GM18858 (cell line): ENCODE measurements around the gene EBLN1.
A peak's percentile ranks its signal among the peaks of the same experiment; 100 is the strongest.

Experiments used
- ATAC-seq: cut with Tn5 transposase; IDR thresholded peaks from one replicate; pipeline ENCODE4 v1.9.1; 2021; ENCODE audit not compliant: unreplicated experiment

The EBLN1 gene

DNA sequence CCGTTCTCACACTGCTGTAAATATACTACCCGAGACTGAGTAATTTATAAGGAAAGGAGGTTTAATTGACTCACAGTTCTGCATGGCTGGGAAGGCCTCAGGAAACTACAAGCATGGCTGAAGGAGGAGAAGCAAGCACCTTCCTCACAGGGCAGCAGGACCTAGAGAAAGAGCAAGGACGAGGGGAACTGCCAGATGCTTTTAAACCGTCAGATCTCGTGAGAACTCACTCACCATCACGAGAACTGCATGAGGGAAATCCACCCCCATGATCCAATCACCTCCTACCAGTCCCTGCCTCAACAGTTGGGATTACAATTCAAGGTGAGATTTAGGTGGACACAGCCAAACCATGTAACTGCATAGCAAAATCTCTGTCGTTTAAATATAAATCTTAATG is at the start of gene EBLN1:
TSS of gene EBLN1 (minus strand) at position 174 of the 400 bp plus-strand sequence. CDS start 8,032 bp downstream, outside the sequence.
- no peak for ATAC-seq

DNA sequence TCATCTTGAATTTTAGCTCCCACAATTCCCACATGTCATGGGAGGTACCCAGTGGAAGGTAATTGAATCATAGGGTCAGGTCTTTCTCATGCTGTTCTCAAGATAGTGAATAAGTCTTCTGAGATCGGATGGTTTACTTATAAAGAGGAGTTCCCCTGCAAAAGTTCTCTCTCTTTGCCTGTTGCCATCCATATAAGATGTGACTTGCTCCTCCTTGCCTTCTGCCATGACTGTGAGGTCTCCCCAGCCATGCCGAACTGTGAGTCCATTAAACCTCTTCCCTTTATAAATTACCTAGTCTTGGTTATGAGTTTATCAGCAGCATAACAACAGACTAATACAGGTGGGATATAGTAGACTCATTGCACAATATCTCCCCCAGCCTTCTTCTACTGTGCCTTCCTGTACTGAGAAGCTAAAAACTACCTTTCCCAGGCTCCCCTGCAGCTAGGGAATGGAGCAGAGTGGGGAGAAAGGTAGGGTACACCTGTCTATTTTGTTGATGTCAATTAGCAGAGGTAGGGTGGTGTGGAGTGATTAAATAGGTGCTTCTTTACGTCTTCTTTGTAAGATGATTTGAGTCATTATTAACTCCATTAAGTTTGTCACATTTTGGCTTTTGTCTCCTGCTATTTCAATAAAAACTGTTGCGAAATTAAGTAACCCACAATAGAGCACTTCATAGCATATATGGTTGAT is 48.2 kb upstream of the EBLN1 start:
- ATAC-seq, result no peak

DNA sequence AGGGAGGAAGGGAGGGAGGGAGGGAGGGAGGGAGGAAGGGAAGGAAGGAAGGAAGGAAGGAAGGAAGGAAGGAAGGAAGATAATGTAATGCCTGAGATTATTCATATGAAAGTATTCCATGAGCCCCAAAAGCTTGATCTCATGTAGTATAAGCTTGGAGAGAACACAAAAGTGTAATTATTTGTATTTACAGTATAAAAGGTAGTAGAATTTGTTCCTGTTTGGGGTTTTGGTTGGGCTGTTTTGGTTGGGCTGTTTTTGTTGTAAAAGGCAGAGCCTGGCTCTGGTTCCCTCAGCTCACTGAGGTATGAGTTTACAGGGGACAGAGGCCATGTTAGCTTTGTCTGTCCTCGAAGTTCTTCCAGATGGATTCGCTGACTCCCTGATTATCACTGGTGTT is 45.3 kb upstream of the EBLN1 start:
- ATAC-seq, result no peak

DNA sequence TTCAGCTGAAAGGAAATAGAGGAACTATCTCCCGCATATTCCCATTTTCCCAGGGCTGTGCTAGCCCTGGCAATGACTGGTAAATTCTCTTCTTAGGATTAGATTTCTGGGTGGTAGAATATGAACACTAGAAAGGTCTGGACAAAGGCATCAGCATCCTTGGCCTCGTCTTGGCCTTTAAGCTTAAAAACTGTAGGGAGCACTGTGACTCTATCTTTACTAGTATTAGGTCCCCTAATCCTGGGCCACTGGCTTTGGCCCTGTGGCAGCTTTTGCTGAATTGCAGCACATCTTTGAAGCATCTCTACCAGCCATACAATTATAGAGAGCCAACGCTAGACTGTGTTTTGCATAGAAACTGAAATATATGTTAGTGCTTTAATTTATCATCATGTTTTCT is 41.5 kb upstream of the EBLN1 start:
- ATAC-seq, result no peak

DNA sequence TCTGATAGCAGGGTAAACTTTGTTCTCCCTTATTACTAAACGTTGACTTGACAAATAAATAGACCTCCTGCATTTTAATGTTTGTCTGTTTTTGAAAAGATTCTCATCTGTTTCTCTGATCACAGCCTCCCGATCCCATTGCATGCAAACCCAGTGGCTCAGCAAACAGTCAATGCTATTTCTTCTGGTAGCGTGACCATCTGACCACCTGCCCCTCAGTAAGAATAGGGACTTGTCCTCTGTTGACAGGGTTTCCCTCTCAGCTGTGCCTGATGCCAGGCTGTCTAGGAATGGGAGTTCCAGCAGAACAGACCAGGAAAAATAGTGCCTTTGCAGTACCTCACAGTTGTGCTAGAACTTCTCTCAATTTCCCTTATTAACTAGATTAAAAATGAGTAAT is 40.7 kb upstream of the EBLN1 start:
- ATAC-seq, result no peak

DNA sequence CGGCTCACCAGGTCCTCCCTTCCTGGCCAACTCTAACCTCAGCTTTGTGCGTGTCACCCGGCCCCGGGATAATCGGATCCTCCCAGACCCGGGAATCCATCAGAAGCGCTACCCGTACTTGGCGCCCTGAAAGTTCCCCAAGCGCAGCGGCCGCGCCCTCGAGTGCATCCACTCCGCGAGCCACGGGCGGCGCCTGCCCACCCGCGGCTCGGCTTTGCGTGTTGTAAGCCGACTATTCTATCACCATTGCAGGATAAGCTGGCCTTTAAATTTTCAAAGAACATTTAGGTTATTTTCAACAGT is 35.7 kb upstream of the EBLN1 start:
- ATAC-seq, result no peak

DNA sequence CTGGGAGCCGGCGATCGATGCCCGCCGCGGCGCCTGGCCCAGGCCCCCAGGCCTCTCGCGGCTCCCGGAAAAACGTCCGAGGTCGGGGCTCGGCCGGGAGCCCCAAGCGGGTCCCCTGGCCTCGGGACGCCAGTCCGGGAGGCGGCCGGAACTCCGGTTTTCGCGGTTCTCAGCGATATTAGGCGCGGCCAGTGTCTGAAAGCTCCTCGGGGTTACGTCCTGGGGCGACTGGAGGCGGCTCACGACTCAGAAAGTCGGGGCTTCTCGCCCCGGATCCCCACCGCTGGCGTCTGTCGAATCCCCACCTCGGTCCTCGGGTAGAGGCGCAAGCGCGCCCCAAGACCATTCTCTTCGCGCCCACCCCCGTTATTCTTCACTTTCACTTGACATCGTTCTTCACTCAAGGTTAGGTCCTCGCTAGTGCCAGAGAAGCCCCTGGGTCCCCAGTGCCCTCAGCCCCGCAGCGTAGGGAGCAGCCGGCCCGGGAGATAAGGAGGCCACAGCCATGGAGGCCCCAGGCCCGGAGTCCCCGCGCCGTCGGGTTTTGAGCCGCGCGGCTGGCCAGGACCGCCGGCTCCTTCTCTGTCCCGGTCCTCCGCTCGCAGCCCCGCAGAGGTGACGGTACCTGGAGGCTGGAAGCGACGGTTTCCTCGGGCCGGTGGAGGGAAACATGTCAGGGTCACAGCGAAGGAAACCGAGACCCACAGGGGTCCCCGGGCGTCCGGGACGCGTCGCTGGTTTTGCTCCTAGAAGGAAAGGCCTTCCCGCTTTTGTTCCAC is 35.2 kb upstream of the EBLN1 start:
- ATAC-seq, result peak; percentile 36

DNA sequence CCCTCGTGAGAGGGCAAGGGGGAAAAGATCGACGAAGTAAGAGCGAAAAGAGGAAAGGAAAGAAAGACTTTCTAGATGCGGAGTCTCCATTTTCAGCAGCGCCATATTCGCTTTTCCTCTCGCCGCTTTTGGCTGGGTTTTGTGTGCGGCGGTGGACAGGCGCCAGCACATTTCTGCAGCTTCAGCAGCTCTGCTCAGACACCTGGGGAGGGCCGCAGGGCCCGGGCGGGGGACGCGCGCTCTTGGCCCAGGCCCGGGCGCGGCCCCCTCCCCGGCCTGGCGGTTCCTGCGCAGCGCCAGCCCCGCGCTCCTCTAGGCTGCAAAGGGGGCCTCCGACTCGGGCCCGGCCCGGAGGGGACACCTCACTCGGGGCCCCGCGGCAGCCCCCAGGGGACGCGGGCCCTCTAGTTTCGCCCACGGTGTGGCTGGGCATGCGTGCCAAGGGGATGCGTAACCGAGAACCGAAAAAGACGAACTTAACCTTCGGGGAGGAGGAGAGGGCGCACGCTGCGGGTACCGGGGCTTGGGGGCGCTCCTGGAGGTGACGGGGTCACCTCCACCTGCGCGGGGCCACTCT is 34.5 kb upstream of the EBLN1 start:
- ATAC-seq, result peak; percentile 66

DNA sequence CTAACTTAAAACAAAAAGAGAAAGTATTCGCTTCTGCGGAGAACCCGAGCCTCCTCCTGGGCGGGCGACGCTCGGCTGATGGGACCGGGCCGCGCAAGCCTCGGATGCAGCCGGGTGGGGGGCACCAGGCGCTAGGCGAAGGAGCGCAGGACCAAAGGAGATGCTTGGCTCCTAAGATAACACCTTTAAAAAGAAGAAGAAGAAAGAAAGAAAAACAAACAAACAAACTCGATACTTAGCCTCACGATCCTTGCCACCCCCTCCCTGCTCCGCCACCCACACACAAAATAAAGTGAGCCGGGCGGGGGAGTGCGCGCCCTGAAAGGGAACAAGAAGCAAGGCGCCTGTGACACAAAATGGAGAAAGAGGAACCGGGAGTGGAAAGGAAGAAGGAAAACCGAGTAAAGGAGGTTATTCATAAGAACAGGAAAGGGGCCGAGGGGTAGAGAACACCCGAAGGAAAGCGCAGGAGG is 34.0 kb upstream of the EBLN1 start:
- peak; percentile 24 for ATAC-seq

DNA sequence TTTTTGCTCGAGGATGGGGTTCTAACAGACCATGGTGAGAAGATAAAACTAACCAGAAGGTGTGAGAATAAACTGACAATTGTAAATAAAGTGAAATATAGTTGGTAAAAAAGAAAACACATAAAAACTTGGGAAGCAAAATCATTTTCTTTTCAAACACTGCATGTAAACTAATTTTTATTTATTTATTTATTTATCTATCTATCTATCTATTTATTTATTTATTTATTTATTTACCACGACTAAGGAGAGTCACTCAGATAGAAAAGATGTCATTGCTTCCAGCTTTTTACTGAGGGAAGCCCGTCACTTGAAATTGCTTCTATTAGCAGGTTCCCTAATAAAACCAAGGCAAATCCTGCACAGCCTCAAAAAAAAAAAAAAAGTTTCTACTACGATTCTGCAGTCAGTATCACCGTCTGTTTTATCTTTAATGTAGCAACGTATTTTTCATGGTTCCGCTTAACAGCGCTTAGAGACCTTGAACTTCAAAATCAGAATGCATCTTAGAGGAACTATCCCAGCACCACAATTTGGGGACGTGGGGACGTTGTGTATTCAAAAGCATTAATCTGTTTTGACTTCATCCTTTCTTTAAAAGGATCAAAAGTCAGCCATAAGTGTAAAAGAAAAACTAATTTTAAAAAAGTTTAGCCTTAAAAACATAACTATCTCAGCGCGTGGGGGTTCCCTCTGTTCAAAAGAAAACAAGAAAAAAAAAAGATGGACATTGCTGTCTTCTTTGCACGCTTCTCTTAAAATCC is 33.3 kb upstream of the EBLN1 start:
- no peak for ATAC-seq

DNA sequence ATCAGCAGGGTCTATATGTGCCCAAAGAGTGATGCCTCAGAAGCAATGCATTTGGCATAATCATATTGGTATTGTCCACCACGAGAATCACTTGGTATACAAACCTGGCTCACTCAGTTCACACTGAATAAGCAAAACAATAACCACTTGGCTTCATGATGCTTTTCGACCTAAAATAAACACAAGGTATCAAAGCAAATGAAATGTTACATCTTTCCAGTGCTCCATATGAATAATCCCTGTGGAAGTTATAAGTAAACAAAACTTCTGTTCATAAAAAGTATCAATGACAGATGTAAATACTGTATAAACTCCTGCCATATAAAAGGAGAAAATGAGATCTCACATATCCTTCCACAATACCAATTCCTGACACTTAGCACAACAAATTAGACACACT is 29.8 kb upstream of the EBLN1 start:
- no peak for ATAC-seq

DNA sequence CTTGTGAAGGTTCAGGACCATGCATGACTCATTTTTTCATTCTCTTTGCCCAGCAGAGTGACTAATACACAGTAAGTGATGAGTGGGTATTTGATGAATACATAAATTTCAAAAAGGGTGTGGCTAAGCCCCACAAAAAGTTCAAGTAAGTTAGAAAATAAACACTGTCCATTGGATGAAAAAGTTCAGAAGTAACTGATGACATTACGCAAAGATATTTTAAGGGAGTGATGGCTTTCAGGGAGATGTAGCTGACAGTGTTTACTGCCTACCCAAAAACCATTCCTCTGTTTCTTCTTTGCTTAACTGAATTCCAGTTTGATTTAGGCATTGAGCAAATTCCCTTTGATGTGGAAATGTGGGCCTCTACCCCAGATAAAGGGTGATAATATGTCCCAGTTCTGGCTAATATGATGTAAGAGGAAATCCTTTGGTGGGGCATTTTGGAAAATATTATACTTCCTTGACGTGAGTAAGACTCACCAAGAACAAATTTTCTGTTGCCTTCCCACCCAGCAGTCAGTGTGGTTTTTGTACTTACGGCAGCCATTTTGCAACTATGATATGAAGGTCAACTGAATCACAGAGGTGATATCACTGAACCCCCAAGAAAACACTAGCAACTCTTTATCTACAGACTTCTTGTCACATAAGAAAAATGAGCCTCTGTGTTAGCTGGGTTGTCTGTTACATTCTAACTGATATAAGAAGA is 29.0 kb upstream of the EBLN1 start:
- no peak for ATAC-seq

DNA sequence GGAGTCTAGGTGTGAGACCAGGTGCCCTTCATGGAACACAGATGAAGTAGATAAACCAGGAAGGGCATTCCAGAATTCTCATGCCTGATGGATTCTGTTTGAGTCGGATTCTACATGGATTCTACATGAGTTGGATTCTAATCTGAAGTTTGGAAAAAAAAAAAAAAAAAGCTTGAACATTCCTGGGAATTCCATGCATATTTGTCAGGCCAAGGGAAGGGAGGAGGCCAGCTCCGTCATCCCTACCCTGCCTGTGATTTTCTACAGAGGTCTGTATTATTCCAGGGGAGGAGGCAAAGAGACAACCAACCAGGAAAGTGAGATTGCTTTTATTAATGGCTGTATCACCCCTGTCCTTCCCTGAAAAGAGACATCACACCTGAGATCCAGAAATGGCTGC is 27.8 kb upstream of the EBLN1 start:
- ATAC-seq, result no peak

DNA sequence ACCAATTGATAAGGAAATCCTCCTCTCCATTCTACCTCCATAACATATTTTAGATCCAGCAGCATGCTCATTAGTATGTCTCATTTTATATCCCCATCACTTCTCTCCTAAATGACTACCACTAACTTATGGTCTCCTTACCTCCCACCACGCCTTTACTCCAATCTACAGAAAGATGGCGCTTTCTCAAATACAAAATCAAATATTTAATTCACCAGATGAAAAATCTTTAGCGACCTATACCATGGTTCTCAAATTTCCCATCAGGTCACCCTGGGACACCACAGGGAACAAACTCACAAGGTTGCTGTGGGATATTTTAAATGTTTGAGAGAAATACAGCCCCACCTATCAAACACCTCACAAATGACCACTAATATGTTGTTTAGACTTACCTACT is 27.0 kb upstream of the EBLN1 start:
- no peak for ATAC-seq

DNA sequence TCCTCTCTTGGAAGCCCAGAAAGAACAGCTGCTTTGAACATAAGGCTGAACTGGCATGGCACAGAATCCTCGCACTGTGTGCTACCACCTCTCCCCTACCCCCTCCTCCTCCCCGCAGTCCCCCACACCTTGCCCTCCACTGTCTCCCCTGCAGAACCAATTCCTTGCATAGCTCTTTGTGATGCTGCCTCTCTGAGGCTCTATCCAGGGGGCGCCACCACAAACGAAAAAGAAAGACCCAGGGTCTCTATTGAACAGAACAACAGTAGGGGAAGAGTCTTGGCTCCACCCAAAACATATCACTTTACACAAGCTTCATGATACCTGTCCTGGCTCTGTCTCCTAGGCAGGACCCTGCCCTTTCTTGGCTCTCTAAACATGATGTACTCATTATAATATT is 26.2 kb upstream of the EBLN1 start:
- no peak for ATAC-seq

DNA sequence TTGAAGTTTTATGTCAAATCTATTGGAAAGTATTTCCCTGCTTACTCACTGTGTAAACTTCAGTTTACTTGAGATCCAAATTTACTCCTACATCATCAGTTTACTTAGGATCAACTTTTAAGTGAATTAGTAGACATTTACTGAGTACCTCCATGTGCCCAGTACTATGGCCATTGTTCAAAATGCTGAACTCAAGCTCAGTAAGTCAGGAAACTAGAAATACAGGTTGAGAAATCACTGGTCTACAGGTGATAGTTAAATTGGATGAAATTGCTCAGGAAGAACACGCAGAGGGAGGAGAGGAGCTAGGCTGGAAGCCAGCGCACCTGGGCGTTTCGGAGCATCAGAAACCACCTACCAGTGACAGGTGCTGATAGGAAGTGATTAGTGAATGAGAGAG is 25.5 kb upstream of the EBLN1 start:
- ATAC-seq, result no peak

DNA sequence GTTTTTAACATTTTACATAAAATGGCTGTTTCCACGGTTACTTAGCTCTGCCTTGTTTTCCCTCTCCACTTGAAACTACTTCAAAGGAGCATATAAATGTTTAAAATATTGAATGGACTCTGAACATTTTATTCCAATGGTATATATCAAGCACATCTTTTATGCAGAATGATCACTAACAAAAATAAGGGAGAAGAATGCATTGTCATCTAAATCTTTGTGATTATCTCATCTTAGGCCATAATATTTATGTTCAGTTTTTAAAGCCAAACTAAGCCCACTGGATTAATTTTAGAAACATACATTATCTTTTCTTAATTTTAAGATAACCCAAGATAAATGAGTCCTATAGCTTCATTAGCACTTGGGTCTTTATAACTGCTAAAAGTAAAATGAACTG is 13.4 kb upstream of the EBLN1 start:
- no peak for ATAC-seq

DNA sequence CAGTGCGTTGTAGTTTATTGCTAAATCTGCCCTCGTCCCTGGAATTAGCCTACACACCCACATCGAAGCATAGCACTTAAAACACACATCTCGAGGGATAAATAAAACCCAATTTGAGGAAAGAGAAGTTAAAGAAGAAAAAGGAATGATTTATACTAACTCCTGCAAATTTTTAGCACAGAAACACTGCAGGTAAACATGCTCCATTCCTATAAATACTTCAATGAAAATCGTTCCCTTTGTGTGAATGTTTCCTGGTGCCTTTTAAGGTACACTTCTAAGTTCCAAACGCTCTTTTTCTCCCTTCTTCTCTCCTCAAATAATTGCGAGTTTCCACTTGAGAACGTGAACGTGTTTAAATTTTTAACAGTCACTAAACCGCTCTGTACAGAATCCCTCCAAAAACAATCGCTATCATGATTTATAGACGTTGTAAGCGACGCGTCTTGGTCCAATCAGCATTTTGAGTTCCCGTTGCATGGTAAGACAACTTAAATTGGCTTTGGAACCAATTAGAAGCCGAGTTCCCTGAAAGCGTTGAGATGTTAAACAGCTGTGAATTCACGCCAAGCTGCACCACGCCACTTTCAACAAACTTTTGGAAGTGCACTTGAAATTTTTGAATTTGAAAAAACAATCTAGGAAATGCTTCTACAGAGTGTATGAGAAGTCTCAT is 12.5 kb upstream of the EBLN1 start:
- ATAC-seq, result no peak

DNA sequence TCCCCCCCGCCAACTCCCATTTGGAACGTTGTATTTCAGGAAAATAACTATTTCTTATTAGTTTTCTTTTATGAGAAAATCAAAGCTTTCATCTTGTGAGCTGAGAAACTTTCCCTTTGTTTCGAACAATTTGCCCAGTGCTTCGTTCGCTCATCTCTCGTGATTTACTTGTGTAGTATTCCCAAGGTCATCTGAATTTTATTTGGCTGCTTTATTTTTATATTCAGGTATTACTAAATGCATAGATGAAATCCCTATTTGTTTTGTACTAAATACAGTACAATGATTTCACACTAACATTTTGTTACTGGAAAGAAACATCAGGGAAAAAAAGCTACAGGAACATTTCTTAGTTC is 12.0 kb upstream of the EBLN1 start:
- ATAC-seq, result no peak

DNA sequence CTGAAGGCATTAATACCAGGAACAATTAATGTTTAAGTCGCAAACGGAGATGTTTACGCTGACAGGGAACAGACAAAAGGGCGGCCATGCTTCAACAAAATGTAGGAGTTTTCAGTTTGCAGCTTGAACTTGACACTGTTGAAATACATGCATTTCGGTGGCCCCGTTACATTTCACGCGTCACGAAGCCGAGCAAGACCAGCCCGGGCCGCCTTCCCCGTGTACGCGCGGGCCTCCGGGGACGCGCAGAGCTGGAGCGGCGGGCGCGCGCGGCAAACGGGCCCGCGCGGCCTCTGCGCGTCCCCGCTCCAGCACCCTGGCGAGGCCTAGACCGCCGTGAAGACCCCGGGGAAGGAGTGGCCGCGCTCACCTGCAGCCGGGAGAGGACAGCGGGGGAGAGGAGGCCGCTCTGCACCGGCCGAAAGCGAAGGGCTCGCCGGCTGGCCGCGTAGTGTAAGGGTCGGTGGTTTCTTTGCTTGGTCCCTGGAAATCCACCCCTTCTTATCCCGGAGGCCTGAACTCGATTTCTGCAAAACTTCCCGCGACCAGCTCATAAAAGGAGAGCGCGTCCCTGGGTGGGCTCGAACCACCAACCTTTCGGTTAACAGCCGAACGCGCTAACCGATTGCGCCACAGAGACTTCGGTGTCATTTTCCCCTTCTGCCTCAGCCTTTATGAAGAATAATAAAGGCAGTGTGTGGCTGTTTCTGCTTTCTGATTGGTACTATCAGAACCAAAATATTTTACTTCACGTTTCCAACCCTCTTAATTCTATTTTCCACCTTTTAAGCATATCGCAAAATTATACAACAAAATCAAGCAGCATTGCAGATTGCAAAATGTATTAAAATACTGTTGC is 11.4 kb upstream of the EBLN1 start:
- peak; percentile 53 for ATAC-seq
